Activated B cell treated with CpG ODN at 0.5 μM for 24 hours (primary cell): Measurements from ENCODE around the gene IGF1R. TPM values are rescaled to one million over a fixed set of nuclear protein-coding genes. Genes with fewer than 3 reads are reported as not detected.

Experiments used
- ATAC-seq: fragments of 200-7000 bp; cut with Tn5 transposase; one replicate; pipeline ENCODE4 v1.10.0; 2021; ENCODE audit warnings: low read depth, mild to moderate bottlenecking, moderate library complexity
- CTCF ChIA-PET: fragments of 350-600 bp; sonication (Branson Sonifier 250); formaldehyde crosslinking; loops from one replicate; lab custom pipeline; 2021; ENCODE audit warnings: antibody characterized with exemption; lab: Charles Lee
- POLR2A ChIA-PET: fragments of 350-600 bp; sonication (Branson Sonifier 250); formaldehyde crosslinking; loops from one replicate; lab custom pipeline; 2021; ENCODE audit warnings: antibody characterized with exemption; lab: Charles Lee
- DNase-seq: peaks from one replicate; pipeline ENCODE4 v3.0.0; 2022
- H3K27ac Mint-ChIP-seq: one replicate; pipeline ENCODE4 v1.8.0; 2020; ENCODE audit warnings: mixed read lengths
- H3K27me3 Mint-ChIP-seq: one replicate; pipeline ENCODE4 v1.8.0; 2021; ENCODE audit warnings: mixed read lengths
- H3K36me3 Mint-ChIP-seq: one replicate; pipeline ENCODE4 v1.8.0; 2021; ENCODE audit warnings: low read depth, mixed read lengths
- H3K4me1 Mint-ChIP-seq: one replicate; pipeline ENCODE4 v1.8.0; 2021; ENCODE audit warnings: mixed read lengths
- H3K4me3 Mint-ChIP-seq: one replicate; pipeline ENCODE4 v1.8.0; 2020; ENCODE audit warnings: mild to moderate bottlenecking, mixed read lengths
- H3K9me3 Mint-ChIP-seq: one replicate; pipeline ENCODE4 v1.8.0; 2020; ENCODE audit warnings: mixed read lengths
- CTCF ChIP-seq: fragments of 200-600 bp; IDR thresholded peaks from one replicate; pipeline ENCODE4 v1.8.0; 2022; ENCODE audit warnings: antibody characterized with exemption, mild to moderate bottlenecking
- intact Hi-C: fragments of 100-400 bp; cut with micrococcal nuclease; formaldehyde crosslinking; loops from one replicate; pipeline ENCODE4 v1.15.1; 2024
- total RNA-seq: library from RNA; stranded (reverse); gene quantifications from 2 replicates; pipeline ENCODE4 v1.2.3, GENCODE V29; 2022

The IGF1R gene
- total RNA-seq, 1 donor from 2014 or later = 6.7 TPM

GRCh38 chr15:98898122-98898521 lies 249.8 kb downstream of the IGF1R start:
- Mint-ChIP-seq H3K4me1 (no peaks in the 10 kb centered on the region), H3K36me3 (peaks cover 2% of the 10 kb centered on the region), H3K9me3 (no peaks in the 10 kb centered on the region), H3K27me3 (no peaks in the 10 kb centered on the region), H3K27ac (no peak overlapping the region), H3K4me3 (no peak overlapping the region)
- POLR2A ChIA-PET = no interaction called here
- no peak for TF ChIP-seq CTCF
- CTCF ChIA-PET = no interaction called here
- no peak for ATAC-seq
- intact Hi-C loops = no loop called here
- no peak for DNase-seq

GRCh38 chr15:98899272-98900021 lies 251.1 kb downstream of the IGF1R start:
- intact Hi-C loops = loop anchor here (10.0 kb wide), 1 partner anchor 55 kb away; no protein-coding TSS in a partner anchor
- ChIA-PET CTCF (interaction anchor here (1.7 kb wide), 1 partner anchor 18 kb away, joined by 5 read pairs; no protein-coding TSS in a partner anchor), POLR2A (no interaction called here)
- Mint-ChIP-seq H3K9me3 (no peaks in the 10 kb centered on the region), H3K4me3 (no peak overlapping the region), H3K4me1 (no peaks in the 10 kb centered on the region), H3K36me3 (no peaks in the 10 kb centered on the region), H3K27ac (no peak overlapping the region), H3K27me3 (no peaks in the 10 kb centered on the region)
- ATAC-seq (no peak), DNase-seq (no peak)
- TF ChIP-seq CTCF = no peak

GRCh38 chr15:98900356-98900755 lies 252.0 kb downstream of the IGF1R start:
- H3K36me3 Mint-ChIP-seq = no peaks in the 10 kb centered on the region
- TF ChIP-seq CTCF = no peak
- ChIA-PET POLR2A (no interaction called here), CTCF (interaction anchor here (1.7 kb wide), 1 partner anchor 19 kb away, joined by 5 read pairs; no protein-coding TSS in a partner anchor)
- DNase-seq = no peak
- no peak overlapping the region for H3K4me3 Mint-ChIP-seq
- no peak for ATAC-seq
- no peaks in the 10 kb centered on the region for H3K27me3 Mint-ChIP-seq
- intact Hi-C loops = loop anchor here (10.0 kb wide), 1 partner anchor 56 kb away; no protein-coding TSS in a partner anchor
- H3K9me3 Mint-ChIP-seq = no peaks in the 10 kb centered on the region
- H3K27ac Mint-ChIP-seq = no peak overlapping the region
- H3K4me1 Mint-ChIP-seq = no peaks in the 10 kb centered on the region

GRCh38 chr15:98901434-98902072 lies 253.2 kb downstream of the IGF1R start:
- Mint-ChIP-seq H3K36me3 (no peaks in the 10 kb centered on the region), H3K27me3 (no peaks in the 10 kb centered on the region), H3K9me3 (no peaks in the 10 kb centered on the region), H3K27ac (no peak overlapping the region), H3K4me1 (no peaks in the 10 kb centered on the region), H3K4me3 (no peak overlapping the region)
- DNase-seq (no peak), ATAC-seq (no peak)
- ChIA-PET CTCF (no interaction called here), POLR2A (no interaction called here)
- intact Hi-C loops = loop anchor here (10.0 kb wide), 1 partner anchor 57 kb away; no protein-coding TSS in a partner anchor
- no peak for TF ChIP-seq CTCF

GRCh38 chr15:98902931-98903330 lies 254.6 kb downstream of the IGF1R start:
- H3K4me3 Mint-ChIP-seq = no peak overlapping the region
- TF ChIP-seq CTCF = no peak
- DNase-seq = no peak
- no peaks in the 10 kb centered on the region for H3K9me3 Mint-ChIP-seq
- no peaks in the 10 kb centered on the region for H3K27me3 Mint-ChIP-seq
- no peaks in the 10 kb centered on the region for H3K36me3 Mint-ChIP-seq
- H3K4me1 Mint-ChIP-seq = no peaks in the 10 kb centered on the region
- intact Hi-C loops = loop anchor here (10.0 kb wide), 1 partner anchor 58 kb away; no protein-coding TSS in a partner anchor
- ChIA-PET CTCF (no interaction called here), POLR2A (no interaction called here)
- H3K27ac Mint-ChIP-seq = no peak overlapping the region
- ATAC-seq = no peak
